ENCODE measurements around the gene SRC. TPM values are rescaled to one million over a fixed set of nuclear protein-coding genes. Genes with fewer than 3 reads are reported as not detected.
"Not testable (repeated sequence)": the region's sequence is repeated elsewhere in the genome, so short reads cannot be mapped to it uniquely, and the experiment has no call there.

Gene SRC
- total RNA-seq, 5 donors from 2014 or later (not counting 1 experiment from before 2014, with no cell fraction given) = 1.4 to 4.5 (median 2.0) TPM

DNA sequence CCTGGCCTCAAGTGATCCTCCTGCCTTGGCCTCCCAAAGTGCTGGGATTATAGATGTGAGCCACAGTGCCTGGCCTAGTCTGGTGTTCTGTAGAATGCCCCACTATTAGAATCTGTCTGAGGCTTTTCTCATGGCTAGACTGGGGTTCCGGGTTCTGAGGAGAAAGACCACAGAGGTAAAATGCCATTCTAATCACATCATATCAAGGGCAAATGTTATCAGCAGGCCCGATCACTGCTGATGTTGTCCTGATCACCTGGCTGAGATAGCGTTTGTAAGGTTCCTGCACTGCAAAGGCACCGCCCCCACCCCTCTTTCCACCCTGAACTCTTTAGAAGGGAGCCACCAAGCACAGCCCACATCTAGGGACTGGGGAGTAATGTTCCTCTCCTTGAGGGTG lies 6.7 kb upstream of the SRC start:
- no CpG with 5 or more reads among the region's 4 CpGs for WGBS (ENCODE audit: insufficient coverage)
- no peaks in the 10 kb centered on the region for H3K36me3 ChIP-seq (ENCODE audit: control insufficient read depth in 2 of 2, extremely low read depth in 1 of 2, insufficient read depth in 1 of 2, low read length in 1 of 2)
- no peaks in the 10 kb centered on the region for H3K27me3 ChIP-seq (replicated peaks in 1 of 2; ENCODE audit: control insufficient read depth in 2 of 2, extremely low read depth in 1 of 2, insufficient read depth in 2 of 2, low read length in 1 of 2)
- Mint-ChIP-seq H3K27ac (no peak overlapping the region), H3K4me3 (no peak overlapping the region), H3K27me3 (no peaks in the 10 kb centered on the region), H3K4me1 (peaks cover 15 to 24% (median 18%) of the 10 kb centered on the region in 3 donors), H3K36me3 (no peaks in the 10 kb centered on the region), H3K9me3 (no peaks in the 10 kb centered on the region)
- peaks cover 0 to 20% of the 10 kb centered on the region in 2 experiments for H3K4me1 ChIP-seq (ENCODE audit: control insufficient read depth in 1 of 2, extremely low read depth in 1 of 2, insufficient read depth in 2 of 2, low read length in 2 of 2)
- H3K27ac ChIP-seq (ENCODE audit: low read length) = no peak overlapping the region
- no peaks in the 10 kb centered on the region for H3K9me3 ChIP-seq
- DNase-seq (no peak), ATAC-seq (replicated peaks in 1 of 4) (no peak)
- H3K4me3 ChIP-seq (ENCODE audit: control insufficient read depth in 1 of 2, extremely low read depth in 1 of 2, low read length in 1 of 2) = no peak overlapping the region
- CTCF ChIA-PET = no interaction called here
- POLR2A ChIA-PET = no interaction called here

GRCh38 chr20:37339764-37340109 lies 6.2 kb upstream of the SRC start:
- H3K27me3 ChIP-seq (replicated peaks in 1 of 2; ENCODE audit: control insufficient read depth in 2 of 2, extremely low read depth in 1 of 2, insufficient read depth in 2 of 2, low read length in 1 of 2); H3K36me3 Mint-ChIP-seq; H3K4me3 ChIP-seq (ENCODE audit: control insufficient read depth in 1 of 2, extremely low read depth in 1 of 2, low read length in 1 of 2); ATAC-seq (replicated peaks in 1 of 4); H3K9me3 Mint-ChIP-seq; H3K27me3 Mint-ChIP-seq; H3K27ac Mint-ChIP-seq; H3K9me3 ChIP-seq; H3K36me3 ChIP-seq (ENCODE audit: control insufficient read depth in 2 of 2, extremely low read depth in 1 of 2, insufficient read depth in 1 of 2, low read length in 1 of 2); POLR2A ChIA-PET; H3K4me3 Mint-ChIP-seq; H3K27ac ChIP-seq (ENCODE audit: low read length); DNase-seq: not testable (repeated sequence)
- peaks cover 15 to 26% (median 18%) of the 10 kb centered on the region in 3 donors for H3K4me1 Mint-ChIP-seq
- CTCF ChIA-PET = interaction anchor here in 1 of 2 donors (0.7 kb wide), 1 partner anchor 1179 kb away, joined by 7 read pairs; no protein-coding TSS in a partner anchor
- peaks cover 0 to 20% of the 10 kb centered on the region in 2 experiments for H3K4me1 ChIP-seq (ENCODE audit: control insufficient read depth in 1 of 2, extremely low read depth in 1 of 2, insufficient read depth in 2 of 2, low read length in 2 of 2)
- WGBS (ENCODE audit: insufficient coverage) = 100% methylated on average over 1 of the region's 7 CpGs

DNA sequence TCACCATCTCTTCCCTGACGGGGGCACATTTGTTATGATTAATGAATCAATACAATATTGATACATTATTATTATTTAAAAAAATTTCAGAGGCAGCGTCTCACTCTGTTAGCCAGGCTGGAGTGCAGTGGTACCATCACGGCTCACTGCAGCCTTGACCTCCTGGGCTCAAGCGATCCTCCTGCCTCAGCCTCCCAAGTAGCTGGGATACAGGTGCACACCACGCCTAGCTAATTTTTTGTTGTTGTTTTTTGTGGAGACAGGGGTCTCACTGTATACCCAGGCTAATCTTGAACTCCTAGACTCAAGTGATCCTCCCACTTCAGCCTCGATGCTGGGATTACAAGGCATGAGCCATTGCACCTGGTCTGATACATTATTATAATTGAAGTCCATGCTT lies 4.9 kb upstream of the SRC start:
- Mint-ChIP-seq H3K4me1 (peaks cover 12 to 26% (median 19%) of the 10 kb centered on the region in 3 donors), H3K27ac (no peak overlapping the region), H3K4me3 (no peak overlapping the region), H3K27me3 (no peaks in the 10 kb centered on the region), H3K36me3 (no peaks in the 10 kb centered on the region), H3K9me3 (no peaks in the 10 kb centered on the region)
- ChIA-PET CTCF (interaction anchor here in 1 of 2 donors (0.6 kb wide), 1 partner anchor 1978 kb away, joined by 7 read pairs; no protein-coding TSS in a partner anchor), POLR2A (no interaction called here)
- H3K9me3 ChIP-seq = no peaks in the 10 kb centered on the region
- no peak overlapping the region for H3K4me3 ChIP-seq (ENCODE audit: control insufficient read depth in 1 of 2, extremely low read depth in 1 of 2, low read length in 1 of 2)
- H3K27ac ChIP-seq (ENCODE audit: low read length) = no peak overlapping the region
- ATAC-seq (replicated peaks in 1 of 4) = no peak
- H3K36me3 ChIP-seq (ENCODE audit: control insufficient read depth in 2 of 2, extremely low read depth in 1 of 2, insufficient read depth in 1 of 2, low read length in 1 of 2) = no peaks in the 10 kb centered on the region
- H3K4me1 ChIP-seq (ENCODE audit: control insufficient read depth in 1 of 2, extremely low read depth in 1 of 2, insufficient read depth in 2 of 2, low read length in 2 of 2) = peaks cover 0 to 27% of the 10 kb centered on the region in 2 experiments
- DNase-seq = no peak
- no peaks in the 10 kb centered on the region for H3K27me3 ChIP-seq (replicated peaks in 1 of 2; ENCODE audit: control insufficient read depth in 2 of 2, extremely low read depth in 1 of 2, insufficient read depth in 2 of 2, low read length in 1 of 2)
- WGBS (ENCODE audit: insufficient coverage) = 80% methylated on average over 1 of the region's 6 CpGs

- 80% methylated on average over 3 of the region's 11 CpGs for WGBS (ENCODE audit: insufficient coverage)
- Histone ChIP-seq H3K27me3 (replicated peaks in 1 of 2; ENCODE audit: control insufficient read depth in 2 of 2, extremely low read depth in 1 of 2, insufficient read depth in 2 of 2, low read length in 1 of 2) (peaks cover 0 to under 1% of the 10 kb centered on the region in 2 experiments), H3K36me3 (ENCODE audit: control insufficient read depth in 2 of 2, extremely low read depth in 1 of 2, insufficient read depth in 1 of 2, low read length in 1 of 2) (no peaks in the 10 kb centered on the region), H3K9me3 (no peaks in the 10 kb centered on the region), H3K27ac (ENCODE audit: low read length) (no peak overlapping the region), H3K4me3 (ENCODE audit: control insufficient read depth in 1 of 2, extremely low read depth in 1 of 2, low read length in 1 of 2) (no peak overlapping the region), H3K4me1 (ENCODE audit: control insufficient read depth in 1 of 2, extremely low read depth in 1 of 2, insufficient read depth in 2 of 2, low read length in 2 of 2) (peaks cover 0 to 24% of the 10 kb centered on the region in 2 experiments)
- CTCF ChIA-PET = no interaction called here
- H3K27me3 Mint-ChIP-seq = no peaks in the 10 kb centered on the region
- H3K36me3 Mint-ChIP-seq = no peaks in the 10 kb centered on the region
- POLR2A ChIA-PET = no interaction called here
- H3K9me3 Mint-ChIP-seq = no peaks in the 10 kb centered on the region
- H3K27ac Mint-ChIP-seq = no peak overlapping the region
- ATAC-seq (replicated peaks in 1 of 4) (no peak), DNase-seq (no peak)
- H3K4me3 Mint-ChIP-seq = no peak overlapping the region
- peaks cover 9 to 23% (median 15%) of the 10 kb centered on the region in 3 donors for H3K4me1 Mint-ChIP-seq
Observed at GRCh38 chr20:37341632-37342031, 4.3 kb upstream of the SRC start.

DNA sequence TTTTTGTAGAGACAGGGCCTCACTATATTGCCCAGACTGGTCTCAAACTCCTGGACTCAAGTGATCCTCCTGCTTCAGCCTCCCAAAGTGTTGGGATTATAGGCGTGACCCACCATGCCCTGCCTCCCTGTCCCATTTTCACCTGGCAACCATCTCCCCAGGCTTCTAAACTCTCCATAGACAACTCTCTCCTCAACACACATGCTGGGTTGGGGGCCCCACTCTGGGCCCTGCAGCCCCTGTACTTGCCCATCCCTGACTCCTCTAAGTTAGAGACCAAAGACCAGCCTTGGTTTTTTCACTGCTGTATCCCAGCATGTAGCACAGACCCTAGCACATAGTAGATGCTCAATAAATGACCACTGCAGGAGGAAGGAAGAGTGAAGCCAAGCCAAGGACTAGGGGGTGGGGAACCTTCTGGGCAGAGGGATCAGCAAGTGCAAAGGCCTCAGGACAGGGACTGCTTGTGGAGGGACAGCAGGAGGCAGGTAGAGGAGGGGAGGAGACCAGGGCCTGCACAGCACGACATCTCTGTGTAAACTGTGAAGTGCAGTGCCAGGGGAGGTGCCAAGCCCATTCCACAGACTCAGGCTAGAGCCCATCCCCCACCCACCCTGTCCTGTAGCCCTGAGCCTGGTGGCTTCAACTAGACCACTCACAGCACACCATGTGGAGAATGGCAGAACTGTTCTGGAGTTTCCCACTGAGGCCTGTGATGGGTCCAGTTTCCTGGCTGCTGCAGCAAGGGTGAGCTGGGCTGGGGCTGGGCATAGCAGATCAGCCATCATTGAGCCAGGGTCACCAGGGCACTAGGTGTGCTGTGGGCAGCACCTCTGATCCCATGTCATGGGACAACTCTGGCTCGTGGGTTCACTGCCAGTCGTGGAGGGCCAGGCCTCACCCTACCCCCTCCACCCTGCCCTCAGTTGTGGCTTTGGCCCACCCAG lies 3.4 kb upstream of the SRC start:
- H3K4me3 ChIP-seq (ENCODE audit: control insufficient read depth in 1 of 2, extremely low read depth in 1 of 2, low read length in 1 of 2) = no peak overlapping the region
- H3K4me1 Mint-ChIP-seq = peaks cover 0 to 18% (median 6%) of the 10 kb centered on the region in 3 donors
- H3K4me3 Mint-ChIP-seq = no peak overlapping the region
- H3K27me3 ChIP-seq (replicated peaks in 1 of 2; ENCODE audit: control insufficient read depth in 2 of 2, extremely low read depth in 1 of 2, insufficient read depth in 2 of 2, low read length in 1 of 2) = peaks cover 0 to 6% of the 10 kb centered on the region in 2 experiments
- no peaks in the 10 kb centered on the region for H3K27me3 Mint-ChIP-seq
- no peak for DNase-seq
- POLR2A ChIA-PET = no interaction called here
- H3K36me3 ChIP-seq (ENCODE audit: control insufficient read depth in 2 of 2, extremely low read depth in 1 of 2, insufficient read depth in 1 of 2, low read length in 1 of 2) = no peaks in the 10 kb centered on the region
- H3K36me3 Mint-ChIP-seq = no peaks in the 10 kb centered on the region
- H3K4me1 ChIP-seq (ENCODE audit: control insufficient read depth in 1 of 2, extremely low read depth in 1 of 2, insufficient read depth in 2 of 2, low read length in 2 of 2) = peaks cover 0 to 22% of the 10 kb centered on the region in 2 experiments
- H3K27ac Mint-ChIP-seq = no peak overlapping the region
- ATAC-seq (replicated peaks in 1 of 4) = no peak
- H3K9me3 ChIP-seq = no peaks in the 10 kb centered on the region
- H3K27ac ChIP-seq (ENCODE audit: low read length) = no peak overlapping the region
- no peaks in the 10 kb centered on the region for H3K9me3 Mint-ChIP-seq
- WGBS (ENCODE audit: insufficient coverage) = 100% methylated on average over 1 of the region's 4 CpGs
- CTCF ChIA-PET = no interaction called here

DNA sequence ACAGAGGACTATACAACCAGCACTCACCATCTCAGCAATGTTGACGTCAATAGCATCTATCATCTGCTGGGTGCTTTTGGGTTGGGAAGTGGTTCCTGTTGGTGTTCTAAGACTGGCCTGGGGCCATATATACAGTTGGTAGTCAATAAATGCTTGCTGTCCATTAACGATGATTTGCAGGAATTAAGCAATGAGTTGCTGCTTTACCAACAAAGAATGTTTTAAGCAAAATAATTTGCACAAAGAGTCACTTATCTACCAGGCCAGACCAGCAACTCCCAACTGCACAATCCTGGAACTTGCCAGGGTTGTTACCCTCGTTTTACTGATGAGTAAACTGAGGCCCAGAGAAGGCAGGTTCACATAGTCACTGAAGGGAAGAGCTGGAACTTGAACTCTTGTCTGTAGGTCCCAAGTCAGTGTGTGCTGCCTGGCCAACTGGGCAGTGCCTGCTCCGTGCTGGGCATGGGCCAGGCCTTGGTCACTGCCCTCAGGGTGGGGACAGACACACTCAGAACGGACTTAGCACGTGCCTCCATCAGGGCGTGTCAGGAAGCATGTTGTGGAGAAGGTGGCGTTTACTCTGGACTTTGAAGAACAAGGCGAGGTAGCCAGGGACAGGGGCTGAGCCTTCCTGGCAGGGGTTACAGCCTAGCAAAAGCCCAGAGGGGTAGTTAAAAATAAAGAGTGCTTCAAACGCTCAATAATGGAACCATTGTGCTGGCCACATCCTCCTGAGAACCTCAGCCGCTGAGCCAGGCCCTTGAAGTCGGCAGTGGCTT lies 2.5 kb upstream of the SRC start:
- no peaks in the 10 kb centered on the region for H3K36me3 ChIP-seq (ENCODE audit: control insufficient read depth in 2 of 2, extremely low read depth in 1 of 2, insufficient read depth in 1 of 2, low read length in 1 of 2)
- Mint-ChIP-seq H3K4me1 (peaks cover 0 to 18% (median 6%) of the 10 kb centered on the region in 3 donors), H3K36me3 (no peaks in the 10 kb centered on the region), H3K4me3 (peak overlapping the region in 2 of 3 donors; percentile 28 to 74), H3K27me3 (no peaks in the 10 kb centered on the region), H3K27ac (no peak overlapping the region), H3K9me3 (no peaks in the 10 kb centered on the region)
- ATAC-seq (replicated peaks in 1 of 4) (peak in 1 of 4 experiments; percentile 46), DNase-seq (no peak)
- H3K27ac ChIP-seq (ENCODE audit: low read length) = no peak overlapping the region
- POLR2A ChIA-PET = no interaction called here
- CTCF ChIA-PET = no interaction called here
- H3K4me1 ChIP-seq (ENCODE audit: control insufficient read depth in 1 of 2, extremely low read depth in 1 of 2, insufficient read depth in 2 of 2, low read length in 2 of 2) = peaks cover 0 to 22% of the 10 kb centered on the region in 2 experiments
- H3K9me3 ChIP-seq = no peaks in the 10 kb centered on the region
- H3K4me3 ChIP-seq (ENCODE audit: control insufficient read depth in 1 of 2, extremely low read depth in 1 of 2, low read length in 1 of 2) = no peak overlapping the region
- 58% methylated on average over 9 of the region's 12 CpGs for WGBS (ENCODE audit: insufficient coverage)
- peaks cover 0 to 6% of the 10 kb centered on the region in 2 experiments for H3K27me3 ChIP-seq (replicated peaks in 1 of 2; ENCODE audit: control insufficient read depth in 2 of 2, extremely low read depth in 1 of 2, insufficient read depth in 2 of 2, low read length in 1 of 2)
